K562 (cell line): ENCODE data around the gene TFAP2A. TPM values are rescaled to one million over a fixed set of nuclear protein-coding genes. Genes with fewer than 3 reads are reported as not detected.
A peak's percentile ranks its signal among the peaks of the same experiment; 100 is the strongest.

Source experiments
- ATAC-seq: fragments of 200-7000 bp; cut with Tn5 transposase; 3 replicates; pipeline ENCODE4 v1.9.1; 2020; ENCODE audit warnings: moderate library complexity
- BruUV-seq: library from RNA; stranded (reverse); fragments of 400-500 nt; replicated peaks from 2 replicates; lab custom pipeline; 2021; lab: Mats Ljungman, UMichigan
- CTCF ChIA-PET: fragments of 300-600 bp; formaldehyde crosslinking; extraction: SDS; loops from one replicate; lab custom pipeline; 2021; ENCODE audit warnings: low intra/inter-chr PET ratio; lab: Yijun Ruan, JAX
- POLR2A ChIA-PET: fragments of 300-600, 350-650 bp; sonication (Branson Sonifier 250); formaldehyde crosslinking; extraction: SDS; loops from one replicate; lab custom pipeline; 2021; ENCODE audit warnings: antibody characterized with exemption, inconsistent platforms; lab: Yijun Ruan, JAX
- DNase-seq, 4 experiments: peaks; one replicate each; pipeline versions ENCODE4 v3.0.0 to v3.0.0-alpha.2; 2011 to 2018; ENCODE audit warnings: low spot score in 3 of 4, mixed read lengths in 3 of 4; ENCODE audit errors: extremely low read depth in 1 of 4
- FAIRE-seq: peaks from 2 replicates; lab custom pipeline; 2011; peaks lifted over from hg19 to GRCh38; lab: Jason Lieb, UNC
- H2AFZ ChIP-seq: 2 replicates; pipeline ENCODE4 v1.6.0; 2011; ENCODE audit warnings: low read depth, low read length, control low read depth, inconsistent platforms
- H3K27ac ChIP-seq: fragments of 200-600 bp; 3 replicates; pipeline ENCODE4 v1.8.0; 2011; ENCODE audit warnings: low read depth, mild to moderate bottlenecking, control low read depth, inconsistent platforms, low read length, moderate library complexity, mixed read lengths; ENCODE audit errors: extremely low read depth
- H3K27me3 ChIP-seq, 2 experiments: fragments of 300-600 bp in 1 of 2; 2 replicates in 1 of 2; 3 replicates in 1 of 2; pipeline versions ENCODE4 v1.6.0 to v1.8.0; 2011; ENCODE audit warnings: inconsistent platforms in 2 of 2, low read length in 2 of 2, mild to moderate bottlenecking in 1 of 2, mixed read lengths in 1 of 2, moderate library complexity in 1 of 2; ENCODE audit not compliant: control insufficient read depth in 2 of 2, insufficient read depth in 2 of 2
- H3K36me3 ChIP-seq: fragments of 300-600 bp; 3 replicates; pipeline ENCODE4 v1.8.0; 2011; ENCODE audit warnings: mild to moderate bottlenecking, low read length, inconsistent platforms; ENCODE audit not compliant: control insufficient read depth, insufficient read depth
- H3K4me1 ChIP-seq, 2 experiments: fragments of 200-600 bp in 1 of 2; replicated peaks in 1 of 2; 2 replicates in 1 of 2; 3 replicates in 1 of 2; pipeline versions ENCODE4 v1.5.1 to v1.8.0; 2011; ENCODE audit warnings: inconsistent platforms in 2 of 2, low read length in 2 of 2, mild to moderate bottlenecking in 1 of 2, mixed read lengths in 1 of 2, moderate library complexity in 1 of 2; ENCODE audit not compliant: control insufficient read depth in 2 of 2, insufficient read depth in 2 of 2
- H3K4me2 ChIP-seq: 2 replicates; pipeline ENCODE4 v1.6.1; 2011; ENCODE audit warnings: low read length, control low read depth, inconsistent platforms, mixed read lengths; ENCODE audit not compliant: insufficient read depth
- H3K4me3 ChIP-seq: fragments of 200-600 bp; sonication (generic), shearing (Covaris generic); 2 replicates; pipeline ENCODE4 v1.5.1; 2016; ENCODE audit warnings: control low read depth, inconsistent platforms
- H3K79me2 ChIP-seq: fragments of 200-600 bp; 3 replicates; pipeline ENCODE4 v1.8.0; 2011; ENCODE audit warnings: low read length, inconsistent platforms; ENCODE audit not compliant: control insufficient read depth, insufficient read depth
- H3K9ac ChIP-seq, 2 experiments: 2 replicates each; pipeline versions ENCODE4 v1.6.0 to v1.6.1; 2011; ENCODE audit warnings: low read depth in 2 of 2, low read length in 2 of 2, control low read depth in 1 of 2, inconsistent platforms in 1 of 2, mild to moderate bottlenecking in 1 of 2, mixed read lengths in 1 of 2; ENCODE audit not compliant: insufficient read depth in 1 of 2
- H3K9me1 ChIP-seq: one replicate; pipeline ENCODE4 v1.6.0; 2011; ENCODE audit warnings: inconsistent platforms, mild to moderate bottlenecking, low read length, moderate library complexity; ENCODE audit not compliant: control insufficient read depth, insufficient read depth
- H3K9me3 ChIP-seq: replicated peaks from 2 replicates; pipeline ENCODE4 v1.5.1; 2011; ENCODE audit warnings: low read depth, low read length, inconsistent platforms; ENCODE audit not compliant: control insufficient read depth, insufficient read depth
- H4K20me1 ChIP-seq: replicated peaks from 2 replicates; pipeline ENCODE4 v1.6.1; 2011; ENCODE audit warnings: low read length, inconsistent platforms, mixed read lengths; ENCODE audit not compliant: control insufficient read depth, insufficient read depth
- NKRF ChIP-seq: fragments of 450-650 bp; IDR thresholded peaks from 2 replicates; pipeline ENCODE4 v1.6.1; 2016; ENCODE audit warnings: borderline replicate concordance
- WGBS: fragments of 100-300 bp; shearing (Covaris generic); methylation state at CpG from one replicate; pipeline ENCODE4 v1.1.6; 2016; ENCODE audit warnings: low coverage, mixed read lengths; ENCODE audit not compliant: insufficient coverage; ENCODE audit errors: missing lambda C conversion rate; 5-methylcytosine and 5-hydroxymethylcytosine counted together
- in situ Hi-C: fragments of 300-500 bp; cut with MboI; formaldehyde crosslinking; loops from 4 replicates; pipeline ENCODE4 v1.15.0; 2018; ENCODE audit warnings: inconsistent platforms, mixed read lengths
- intact Hi-C: fragments of 100-400 bp; cut with micrococcal nuclease; formaldehyde crosslinking; loops from 2 replicates; pipeline ENCODE4 v1.14.2; 2022
- polyA plus RNA-seq, 8 experiments: library from polyadenylated mRNA; depleted of rRNA in 4 of 8; stranded (reverse) in 5 of 8; unstranded in 3 of 8; fragments of >200 nt; fragmentation: Nextera tagmentation in 2 of 8; fragmentation: Illumina TruSeq in 1 of 8; extraction: Ambion mirVana in 2 of 8; extraction: Trizol in 1 of 8; gene quantifications; 2 replicates each; pipeline versions ENCODE4 v1.2.1 to v1.2.3, GENCODE V29; 2011 to 2014; ENCODE audit warnings: inconsistent platforms in 1 of 8, missing spikeins in 1 of 8
- total RNA-seq, 7 experiments: library from RNA; depleted of rRNA in 6 of 7; stranded (reverse); fragments of >200 nt in 6 of 7; fragmentation: Illumina TruSeq in 2 of 7; extraction: Trizol in 2 of 7; gene quantifications; 2 replicates each; pipeline versions ENCODE4 v1.2.1 to v1.2.3, GENCODE V29; 2011 to 2021; ENCODE audit warnings: low replicate concordance in 1 of 7
- TF ChIP-seq, protein P1 (sequence below): sonication (generic); formaldehyde crosslinking; IDR thresholded peaks from 2 replicates; pipeline ENCODE4 v1.8.0; 2022; ENCODE audit warnings: mild to moderate bottlenecking, low read depth, missing genetic modification reagents

TFAP2A gene
- total and polyA plus RNA-seq, 9 of the 15 experiments (the other 6 are each of a cell fraction or from before 2014, with no cell fraction given) = 0.14 to 0.53 (median 0.19) TPM; not detected in 1

DNA sequence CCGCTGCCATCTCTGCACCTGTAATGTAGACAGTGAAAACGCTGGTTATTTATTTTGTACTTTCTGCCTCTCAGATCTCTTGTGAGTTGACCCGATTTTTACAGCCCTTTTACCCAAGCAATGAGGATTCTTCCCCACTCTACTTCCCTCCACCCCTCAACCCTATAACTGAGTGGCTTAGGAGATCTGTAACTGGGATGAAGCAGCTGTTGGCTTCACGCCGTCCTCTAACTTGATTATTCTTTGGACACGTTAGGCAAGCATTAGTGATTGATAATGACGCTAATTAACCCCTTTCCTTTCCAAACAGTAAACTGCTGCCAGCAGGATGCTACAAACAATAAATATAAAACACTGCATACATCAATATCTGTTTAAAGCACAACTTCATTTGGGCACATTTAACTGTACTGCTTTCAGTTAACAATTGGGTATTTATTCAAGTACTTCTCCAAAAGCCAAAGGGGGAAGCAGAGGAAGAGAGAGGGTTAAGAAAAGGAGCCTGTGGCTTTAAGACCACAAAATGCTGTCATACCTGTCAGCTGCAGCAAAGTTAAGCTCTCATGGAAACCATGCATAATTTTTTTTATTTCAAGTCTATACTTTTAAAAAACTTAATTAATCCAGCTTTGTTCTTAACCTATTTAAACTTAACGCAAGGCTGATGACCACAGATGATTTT, 21.2 kb downstream of the TFAP2A start:
- Histone ChIP-seq H3K4me1 (peaks cover 0 to 4% of the 10 kb centered on the region in 2 experiments; a peak in 3 of 5 replicates), H3K9me1 (no peaks in the 10 kb centered on the region), H4K20me1 (no peaks in the 10 kb centered on the region), H3K27ac (no peak overlapping the region), H2AFZ (peak overlapping the region; percentile 33; the same call in 1 of the 2 replicates), H3K27me3 (no peaks in the 10 kb centered on the region), H3K9ac (no peak overlapping the region), H3K36me3 (no peaks in the 10 kb centered on the region), H3K4me3 (no peak overlapping the region), H3K4me2 (no peak overlapping the region), H3K79me2 (no peaks in the 10 kb centered on the region), H3K9me3 (no peaks in the 10 kb centered on the region)
- intact Hi-C loops = no loop called here
- TF ChIP-seq NKRF = no peak
- TF ChIP-seq, protein P1, sequence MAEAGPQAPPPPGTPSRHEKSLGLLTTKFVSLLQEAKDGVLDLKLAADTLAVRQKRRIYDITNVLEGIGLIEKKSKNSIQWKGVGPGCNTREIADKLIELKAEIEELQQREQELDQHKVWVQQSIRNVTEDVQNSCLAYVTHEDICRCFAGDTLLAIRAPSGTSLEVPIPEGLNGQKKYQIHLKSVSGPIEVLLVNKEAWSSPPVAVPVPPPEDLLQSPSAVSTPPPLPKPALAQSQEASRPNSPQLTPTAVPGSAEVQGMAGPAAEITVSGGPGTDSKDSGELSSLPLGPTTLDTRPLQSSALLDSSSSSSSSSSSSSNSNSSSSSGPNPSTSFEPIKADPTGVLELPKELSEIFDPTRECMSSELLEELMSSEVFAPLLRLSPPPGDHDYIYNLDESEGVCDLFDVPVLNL = no peak
- 44% methylated on average over 8 of the region's 8 CpGs for WGBS
- no TSS peak for BruUV-seq
- CTCF ChIA-PET = no interaction called here
- peak; percentile 15; the same call in 1 of the 3 replicates for ATAC-seq
- in situ Hi-C loops = no loop called here
- no peak for DNase-seq
- POLR2A ChIA-PET = interaction anchor here (0.6 to 0.9 kb wide), 2 partner anchors 16 to 80 kb away, joined by 4 read pairs; no protein-coding TSS in a partner anchor
- no peak for FAIRE-seq
